H1 (cell line): ENCODE results near the gene SLC4A8. TPM values are rescaled to one million over a fixed set of nuclear protein-coding genes. Genes with fewer than 3 reads are reported as not detected.

Experiments
- MAFK ChIP-seq: IDR thresholded peaks from 2 replicates; pipeline ENCODE4 v1.6.1; 2012; ENCODE audit warnings: low read depth, mild to moderate bottlenecking, improper control_type of control experiment, low read length
- MAX ChIP-seq: IDR thresholded peaks from 2 replicates; pipeline ENCODE4 v1.6.1; 2012; ENCODE audit warnings: inconsistent platforms
- RAD21 ChIP-seq, 2 experiments: IDR thresholded peaks in 1 of 2; conservative IDR thresholded peaks in 1 of 2; 2 replicates each; pipeline ENCODE4 v1.6.1; 2011; ENCODE audit warnings: low read depth in 2 of 2, low read length in 2 of 2, improper control_type of control experiment in 1 of 2, inconsistent platforms in 1 of 2, mild to moderate bottlenecking in 1 of 2, moderate library complexity in 1 of 2
- polyA plus RNA-seq, 7 experiments: library from polyadenylated mRNA; depleted of rRNA in 3 of 7; stranded (reverse) in 5 of 7; unstranded in 2 of 7; fragments of >200 nt in 5 of 7; fragments of 200-250 nt in 2 of 7; gene quantifications; 1 replicate in 5 of 7; 2 replicates in 1 of 7; 4 replicates in 1 of 7; pipeline versions ENCODE4 v1.2.1 to v1.2.3, GENCODE V29; 2011 to 2013; ENCODE audit warnings: missing spikeins in 2 of 7, mixed read lengths in 2 of 7
- total RNA-seq: library from RNA; stranded (reverse); fragmentation: NEBNext Ultra II Directional; extraction: Animal tissue kit (Norgen Biotek cat#: 25700); gene quantifications from 2 replicates; pipeline ENCODE4 v1.2.1, GENCODE V29; 2021

Gene SLC4A8
- total and polyA plus RNA-seq, 2 of the 8 experiments (the other 6 are each of a cell fraction or from before 2014, with no cell fraction given) = 11.2 to 13.4 TPM

DNA sequence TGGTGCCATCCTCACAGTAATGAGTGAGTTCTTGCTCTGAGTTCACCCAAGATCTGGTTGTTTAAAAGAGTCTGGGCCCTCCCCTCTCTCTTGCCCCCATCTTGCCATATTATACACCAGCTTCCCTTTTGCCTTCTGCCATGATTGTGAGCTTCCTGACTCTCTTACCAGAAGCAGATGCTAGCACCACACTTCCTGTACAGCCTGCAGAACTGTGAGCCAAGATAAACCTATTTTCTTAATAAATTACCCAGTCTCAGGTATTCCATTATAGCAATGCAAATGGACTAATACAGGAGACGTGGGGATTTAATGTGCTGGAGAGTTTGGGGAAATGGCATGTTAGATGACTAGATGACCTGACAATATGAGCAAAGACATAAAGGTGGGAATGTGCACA is 12.8 kb downstream of the SLC4A8 start (continued):
- TF ChIP-seq MAX (no peak), RAD21 (IDR thresholded peaks at IDR 0.05 in 1 of 2, conservative IDR thresholded peaks at IDR 0.05 in 1 of 2; ENCODE audit: low read depth in 2 of 2, low read length in 2 of 2) (no peak), MAFK (no peak)
